DMS 273 treated with DMSO at 0.1 percent for 48 hours (cell line): ENCODE measurements around the gene GBE1.

ENCODE experiments used
- DNase-seq: peaks from one replicate; lab custom pipeline; 2025; lab: John Stamatoyannopoulos, UW

The GBE1 gene

DNA sequence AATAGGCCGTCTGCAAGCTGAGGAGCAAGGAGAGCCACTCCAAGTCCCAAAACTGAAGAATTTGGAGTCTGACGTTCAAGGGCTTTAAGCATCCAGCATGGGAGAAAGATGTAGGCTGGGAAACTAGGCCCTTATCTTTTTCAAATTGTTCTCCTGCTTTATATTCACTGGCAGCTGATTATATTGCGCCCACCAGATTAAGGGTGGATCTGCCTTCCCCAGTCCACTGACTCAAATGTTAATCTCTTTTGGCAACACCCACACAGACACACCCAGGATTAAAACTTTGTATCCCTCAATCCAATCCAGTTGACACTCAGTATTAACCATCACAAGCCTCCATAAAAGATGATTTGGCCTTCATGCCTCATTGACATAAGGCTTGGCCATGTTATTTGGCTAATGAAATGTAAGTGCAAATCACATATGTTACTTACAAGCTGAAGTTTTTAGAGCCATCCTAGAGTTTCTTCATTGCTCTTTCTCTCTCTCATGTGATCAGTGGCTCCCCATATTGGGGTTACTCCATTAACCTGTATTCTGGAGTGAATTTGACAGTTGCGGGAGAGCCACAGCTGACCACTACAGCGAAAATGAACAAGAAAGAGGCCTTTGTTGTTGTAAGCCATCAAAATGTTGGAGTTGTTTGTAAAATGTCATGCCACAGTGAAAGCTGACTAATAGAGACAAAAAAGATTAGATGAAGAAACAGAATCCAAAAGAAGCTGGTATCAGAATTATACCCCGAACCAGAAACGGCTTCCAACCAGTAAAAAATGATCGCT is 61.7 kb downstream of the GBE1 start:
- no peak for DNase-seq

DNA sequence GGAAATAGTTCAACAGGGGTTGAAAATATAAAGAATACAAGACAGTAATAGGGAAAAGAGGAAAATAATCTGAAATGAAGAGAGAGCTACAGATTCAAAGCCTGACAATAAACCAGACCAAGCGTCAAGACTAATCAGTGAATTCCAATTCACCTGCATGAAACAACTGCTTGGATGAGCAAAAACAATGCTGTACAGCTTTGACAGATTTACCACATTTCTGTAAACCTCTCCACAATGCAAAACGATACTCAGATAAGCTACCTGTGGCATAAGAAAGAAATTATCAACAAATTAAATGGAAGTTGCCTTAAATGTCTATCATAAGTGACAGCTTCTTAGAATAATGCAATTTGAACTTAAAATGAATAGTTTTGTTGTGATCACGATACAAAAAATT is 65.4 kb downstream of the GBE1 start:
- DNase-seq = no peak

DNA sequence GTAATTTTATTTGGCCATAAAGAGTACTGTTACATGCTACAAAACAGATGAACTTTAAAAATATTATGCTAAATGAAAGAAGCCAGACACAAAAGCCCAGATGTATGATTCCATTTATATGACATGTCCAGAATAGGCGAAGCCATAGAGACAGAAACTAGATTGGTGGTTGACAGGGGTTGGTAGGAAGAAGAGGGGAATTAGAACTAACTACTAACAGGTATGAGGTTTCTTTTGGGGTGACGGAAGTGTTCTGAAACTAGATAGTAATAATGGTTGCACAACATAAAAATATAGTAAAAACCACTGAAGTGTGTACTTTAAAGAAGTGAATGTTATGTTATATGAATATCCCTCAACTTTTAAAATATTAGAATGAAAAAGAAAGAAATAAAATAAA is 66.1 kb downstream of the GBE1 start:
- DNase-seq = no peak

GRCh38 chr3:81694662-81695061 is 66.8 kb downstream of the GBE1 start:
- DNase-seq = no peak

- DNase-seq = no peak
Measured at GRCh38 chr3:81692766-81693165, 68.7 kb downstream of the GBE1 start.

DNA sequence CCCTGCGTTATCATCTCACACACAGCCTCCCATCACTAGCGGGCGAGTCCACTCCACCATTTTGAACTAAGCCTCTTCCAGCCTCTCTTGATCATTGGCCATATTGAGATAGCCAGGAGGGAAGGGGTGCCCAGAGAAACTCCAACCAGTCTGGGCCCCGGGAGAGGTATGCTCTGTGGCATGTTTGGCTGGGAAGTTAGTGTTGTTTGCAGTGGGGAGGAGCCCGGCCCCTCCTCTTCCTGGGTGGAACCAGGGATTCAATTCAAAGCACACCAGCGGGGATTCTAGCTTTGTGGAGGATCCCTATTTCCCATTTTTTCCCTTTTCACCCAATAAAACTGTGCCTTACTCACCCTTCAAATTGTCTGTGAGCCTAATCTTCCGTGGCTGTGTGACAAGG is 71.8 kb downstream of the GBE1 start:
- DNase-seq = no peak

DNA sequence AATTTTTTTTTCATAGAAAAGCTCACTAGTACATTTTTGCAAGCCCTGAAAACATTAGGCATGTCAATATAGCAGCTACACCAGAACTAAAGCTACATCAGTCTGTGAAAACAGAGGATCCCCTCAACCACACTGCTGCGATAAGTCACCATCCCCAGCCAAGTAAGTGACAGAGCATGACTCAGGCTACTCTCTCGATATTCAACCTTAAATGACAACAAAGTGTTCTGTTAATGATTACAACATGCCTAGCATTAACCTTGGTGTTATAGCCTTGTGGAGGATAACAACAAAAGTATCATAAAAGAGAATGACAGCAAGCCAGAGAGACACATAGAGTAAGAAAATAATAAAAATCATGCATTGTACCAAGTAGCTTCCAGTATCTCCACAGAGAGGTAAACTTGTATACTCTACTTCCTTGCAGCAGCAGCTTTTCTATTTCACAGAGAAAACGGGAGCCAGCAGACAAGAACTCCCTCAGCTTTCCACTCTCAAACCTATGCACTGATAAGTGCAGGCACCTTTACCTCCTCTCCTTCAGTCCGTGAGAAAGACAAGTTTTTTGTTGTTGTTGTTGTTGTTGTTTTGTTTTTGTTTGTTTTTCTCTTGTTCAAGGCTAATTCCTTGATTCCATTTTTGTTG is 76.6 kb downstream of the GBE1 start:
- DNase-seq = no peak

- no peak for DNase-seq
Measured at GRCh38 chr3:81676706-81677456, 84.6 kb downstream of the GBE1 start.

- DNase-seq = no peak
Measured at GRCh38 chr3:81674690-81675089, 86.8 kb downstream of the GBE1 start.

DNA sequence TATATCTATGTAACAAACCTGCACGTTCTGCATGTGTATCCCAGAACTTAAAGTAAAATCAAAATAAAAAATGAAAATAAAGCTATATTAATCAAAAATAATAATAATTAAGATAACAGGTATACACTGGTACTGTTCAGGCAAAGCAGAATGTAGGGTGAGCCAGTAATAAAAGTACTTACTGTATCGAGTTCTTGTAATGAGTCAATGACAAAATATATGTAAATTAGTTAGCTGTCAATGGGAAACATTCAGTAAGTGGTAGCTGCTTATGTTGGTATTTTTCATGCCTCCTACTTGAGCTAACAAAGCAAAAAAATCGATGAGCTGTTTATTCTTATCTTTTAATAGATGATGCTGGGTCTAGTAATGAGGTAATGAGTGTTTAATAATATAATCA is 93.2 kb downstream of the GBE1 start:
- DNase-seq = no peak

GRCh38 chr3:81666502-81667121 is 94.8 kb downstream of the GBE1 start:
- DNase-seq = no peak

- no peak for DNase-seq
Measured at GRCh38 chr3:81663114-81663513, 98.3 kb downstream of the GBE1 start.

DNA sequence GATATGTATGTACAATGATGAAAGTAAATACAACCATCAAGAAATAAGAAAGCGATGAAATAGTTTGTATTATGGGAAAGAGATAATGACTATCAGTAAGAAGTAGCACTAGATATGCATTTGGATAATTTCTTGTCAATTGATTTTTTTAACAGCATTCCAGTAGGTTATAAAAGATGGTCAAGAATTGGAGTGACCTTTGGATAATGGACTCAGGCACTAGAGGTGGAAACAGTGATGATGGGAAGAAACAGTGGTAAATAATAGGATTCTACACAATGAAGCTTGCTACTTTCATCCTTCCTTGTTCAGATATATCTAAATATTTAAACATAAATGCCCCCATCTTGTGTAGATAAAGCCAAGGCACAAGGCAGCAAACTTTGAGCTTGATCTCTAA is 101.4 kb downstream of the GBE1 start:
- no peak for DNase-seq

- DNase-seq = no peak
Measured at GRCh38 chr3:81658322-81658997, 103.0 kb downstream of the GBE1 start.

DNA sequence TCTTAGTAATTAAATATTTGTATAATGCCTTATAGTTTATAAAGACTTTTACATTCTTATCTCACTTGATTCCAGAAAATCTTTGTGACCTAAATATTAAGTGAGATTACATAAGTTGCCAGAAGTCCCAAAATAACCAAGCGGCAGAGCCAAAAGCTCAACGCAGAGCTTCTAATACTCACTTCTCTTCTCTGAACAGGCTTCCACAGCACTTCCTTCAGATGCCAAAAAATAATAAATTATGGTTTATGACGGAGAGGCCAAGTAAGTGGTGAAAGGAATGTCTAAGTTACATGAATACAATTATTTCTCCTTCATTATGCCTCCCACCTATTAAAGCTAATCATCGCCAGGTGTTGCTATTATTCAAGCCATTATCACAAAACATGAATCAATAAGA is 110.3 kb downstream of the GBE1 start:
- no peak for DNase-seq

DNA sequence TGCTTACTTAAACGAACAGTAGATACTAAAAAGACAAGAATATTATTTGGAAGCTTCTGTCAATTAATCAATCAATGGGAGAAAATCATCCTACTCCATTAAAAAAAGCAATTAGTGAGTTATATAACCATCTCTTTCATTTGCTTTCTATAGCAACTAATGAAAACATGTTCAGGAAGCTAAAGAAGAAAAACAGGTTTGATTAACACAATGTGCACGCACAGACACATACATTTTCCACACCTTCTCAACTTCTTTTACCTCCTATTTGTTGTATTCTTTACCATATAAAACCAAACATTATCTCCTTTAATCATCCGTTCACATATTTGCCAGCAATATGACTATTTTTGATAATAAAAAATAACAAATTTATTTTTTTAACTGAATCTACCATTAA is 111.3 kb downstream of the GBE1 start:
- DNase-seq = no peak

- no peak for DNase-seq
Measured at GRCh38 chr3:81645248-81645647, 116.2 kb downstream of the GBE1 start.

GRCh38 chr3:81643721-81644120 is 117.7 kb downstream of the GBE1 start:
- no peak for DNase-seq

DNA sequence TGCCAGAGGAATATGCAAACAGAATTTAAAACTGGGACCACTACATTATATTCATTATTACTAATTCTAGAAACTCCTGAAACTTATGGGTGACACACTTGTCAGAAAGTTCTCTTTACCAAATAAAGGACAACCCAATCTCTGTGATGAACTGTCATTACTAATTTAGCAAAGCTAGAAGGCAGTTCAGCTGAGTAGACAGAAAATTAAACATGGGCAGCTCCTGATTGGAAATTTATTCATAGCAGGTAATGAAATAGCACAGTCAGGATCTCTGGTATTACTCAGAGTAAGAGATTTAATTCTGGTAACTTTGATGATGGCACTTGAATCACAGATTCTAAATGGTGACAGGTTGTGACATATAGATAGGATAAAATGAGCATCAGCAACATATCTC is 123.0 kb downstream of the GBE1 start:
- no peak for DNase-seq

DNA sequence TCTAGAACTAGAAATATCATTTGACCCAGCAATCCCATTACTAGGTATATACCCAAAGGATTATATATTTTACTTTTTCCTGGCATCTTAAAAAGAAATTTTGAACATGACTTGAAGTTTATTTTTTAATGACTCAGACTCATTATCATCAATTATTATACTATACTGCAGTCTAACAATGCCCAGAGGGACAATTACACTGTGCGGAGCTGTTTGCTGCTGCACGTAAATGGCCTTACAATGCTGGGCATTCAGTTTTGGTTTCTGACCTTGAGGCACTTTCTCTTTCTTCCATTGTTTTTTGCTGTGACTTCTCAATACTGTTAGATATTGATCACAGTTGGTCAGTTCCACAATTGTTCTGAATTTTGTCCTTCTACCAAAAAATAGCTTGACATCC is 128.8 kb downstream of the GBE1 start:
- no peak for DNase-seq

DNA sequence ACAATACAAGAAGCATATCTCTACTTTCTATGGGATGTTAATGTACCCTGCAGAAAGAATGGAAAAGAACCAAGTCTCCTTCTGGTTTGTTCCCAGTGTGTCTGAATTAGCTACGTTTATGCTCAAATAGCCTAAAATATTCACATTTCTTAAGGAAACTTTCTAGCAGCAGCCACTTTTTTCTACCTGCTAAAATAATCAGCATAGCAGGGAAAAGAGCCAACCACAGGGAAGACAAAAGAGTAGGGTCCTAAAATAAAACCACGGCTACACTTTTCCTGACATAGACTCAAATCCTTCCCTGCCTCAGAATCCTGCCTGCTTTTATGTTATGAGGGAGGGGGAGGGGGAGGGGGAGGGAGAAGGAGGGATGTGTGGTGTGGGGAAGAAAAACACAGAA is 136.7 kb downstream of the GBE1 start:
- no peak for DNase-seq

DNA sequence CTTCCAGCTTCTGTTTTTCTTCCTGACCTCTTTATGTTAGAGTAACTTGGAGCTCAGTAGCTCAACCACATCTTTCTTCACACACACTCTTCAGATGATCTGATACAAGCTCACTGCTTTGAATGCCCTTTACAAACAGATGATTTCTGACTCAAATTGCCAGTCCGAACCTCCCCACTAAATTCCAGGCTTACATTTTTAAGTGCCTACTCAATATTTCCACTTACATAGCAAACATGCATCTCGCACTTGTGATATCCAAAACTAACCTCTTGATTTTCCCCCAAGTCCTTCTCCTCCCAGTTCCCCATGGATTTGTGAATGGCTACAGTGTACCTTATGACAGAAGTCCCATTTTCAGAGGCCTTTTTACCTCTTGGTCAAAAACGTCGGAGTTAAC is 139.1 kb downstream of the GBE1 start:
- DNase-seq = no peak
